Activated T-helper 1 cell treated with Interleukin-2 at 50 U/mL for 16 hours (primary cell): ENCODE measurements around the gene TSR3.

Experiments used
- DNase-seq: peaks from one replicate; pipeline ENCODE4 v3.0.0-alpha.2; 2020; ENCODE audit warnings: low read depth

TSR3 gene

DNA sequence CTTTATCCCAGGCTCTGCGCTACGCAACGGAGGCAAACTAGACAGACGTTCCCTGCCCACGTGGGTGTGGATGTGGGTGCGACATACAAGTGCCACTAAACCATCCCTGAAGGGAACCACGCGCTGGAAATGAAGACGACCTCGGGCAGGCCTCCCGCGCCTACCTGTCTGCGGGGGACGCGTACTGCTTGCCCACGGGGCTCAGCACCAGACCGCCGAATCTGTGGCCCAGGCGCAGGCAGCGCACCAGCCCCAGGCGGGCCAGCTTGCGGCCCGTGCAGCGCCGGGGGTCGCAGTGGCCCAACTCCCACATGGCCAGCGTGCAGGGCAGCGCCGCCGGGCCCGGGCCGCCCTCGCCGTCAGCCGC lies 480 bp downstream of the TSR3 start:
- no peak for DNase-seq

DNA sequence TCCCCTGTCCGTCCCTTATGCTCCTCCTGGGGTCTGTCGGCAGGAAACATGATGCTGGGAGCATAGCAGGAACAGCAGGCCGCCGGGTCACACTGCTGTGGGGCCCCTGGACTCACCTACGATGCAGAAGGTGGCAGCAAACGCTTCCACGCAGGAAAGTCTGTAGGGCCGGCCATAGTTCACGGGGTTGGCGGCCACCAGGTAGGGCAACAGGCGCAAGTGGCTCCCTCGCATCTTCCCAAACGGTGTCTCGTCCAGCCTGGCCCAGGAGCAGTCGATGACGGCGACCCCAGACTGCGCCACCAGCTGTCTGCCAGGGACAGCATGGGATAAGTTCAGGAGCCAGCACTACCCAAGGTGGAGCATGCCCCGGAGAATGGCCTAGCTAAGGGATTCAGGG lies 987 bp downstream of the TSR3 start:
- no peak for DNase-seq

DNA sequence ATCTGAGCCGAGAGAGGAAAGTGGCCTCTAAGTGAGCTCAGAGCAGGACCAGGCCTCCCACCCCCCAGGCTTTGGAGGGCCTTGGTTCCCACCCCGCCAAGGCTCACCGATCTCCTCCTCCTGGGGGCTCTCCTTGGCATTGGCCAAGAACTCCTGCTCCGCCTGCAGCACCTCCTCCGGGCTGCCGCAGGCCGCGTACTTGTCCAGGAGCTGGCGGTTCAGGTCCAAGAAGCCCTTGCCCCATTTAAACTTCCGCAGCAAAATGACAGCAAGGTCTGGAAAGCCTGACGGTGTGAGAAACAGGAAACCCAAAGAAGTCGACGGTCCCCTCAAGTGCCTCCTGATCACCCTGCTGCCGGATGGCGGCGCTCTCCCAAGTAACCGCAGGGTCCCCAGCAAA lies 1.7 kb downstream of the TSR3 start:
- no peak for DNase-seq

DNA sequence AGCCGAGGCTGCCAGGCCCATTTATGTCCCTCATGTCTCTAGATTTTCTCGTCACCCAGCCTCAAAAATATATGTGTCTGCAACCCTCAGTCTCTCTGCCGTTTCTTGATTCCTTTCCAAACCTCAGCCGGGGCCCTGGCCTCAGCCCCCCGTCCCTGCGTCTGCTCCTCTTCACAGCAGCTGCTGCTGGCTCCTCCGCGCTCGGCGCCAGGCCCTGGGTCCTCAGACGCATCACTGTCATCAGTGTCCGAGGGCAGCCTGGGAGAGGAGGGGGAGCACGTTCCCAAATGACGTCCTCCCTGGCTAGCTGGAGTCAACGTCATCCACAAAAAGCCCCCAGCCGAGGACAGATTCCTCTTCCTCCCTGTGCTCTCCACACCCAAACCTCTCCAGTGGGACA lies 2.3 kb downstream of the TSR3 start:
- no peak for DNase-seq

DNA sequence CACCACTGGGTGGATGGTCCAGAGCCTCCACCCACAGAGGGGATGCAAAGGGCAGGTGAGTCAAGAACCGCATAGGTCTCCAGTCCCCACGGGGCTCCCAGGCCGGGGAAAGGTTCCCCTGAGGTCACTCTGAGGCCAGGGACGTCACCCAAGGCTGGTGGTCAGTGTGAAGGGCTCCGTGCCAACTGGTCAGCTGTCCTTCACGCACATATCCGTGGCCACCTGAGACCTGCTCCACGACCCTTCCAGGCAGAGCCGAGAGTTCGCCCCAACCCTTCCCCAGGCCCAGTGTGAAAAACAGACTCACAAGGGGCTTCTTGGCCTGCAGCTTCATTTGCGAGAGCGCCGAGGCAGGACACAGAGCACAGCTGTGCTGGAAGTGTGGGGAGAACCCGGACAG lies 2.8 kb downstream of the TSR3 start:
- no peak for DNase-seq

DNA sequence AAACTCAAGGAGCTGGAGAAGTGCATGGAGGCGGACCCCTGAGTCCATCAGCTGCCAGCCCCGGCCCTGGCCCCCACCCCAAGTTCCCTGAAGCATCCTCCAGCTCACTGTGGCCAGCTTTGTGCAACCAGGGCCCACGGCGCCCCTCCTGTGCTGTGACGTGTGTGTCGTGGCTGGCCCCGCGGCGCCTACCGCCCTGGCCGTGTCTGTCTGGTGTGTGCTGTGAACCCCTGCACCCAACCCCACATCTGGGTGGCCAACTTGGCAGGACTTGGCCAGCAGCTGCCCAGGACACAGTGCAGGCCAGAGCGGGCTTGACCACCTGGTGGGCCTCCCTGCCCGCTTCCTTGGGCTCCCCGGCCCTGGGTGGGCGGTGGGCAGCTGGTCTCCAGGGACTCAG lies 3.2 kb downstream of the TSR3 start:
- DNase-seq: no peak

DNA sequence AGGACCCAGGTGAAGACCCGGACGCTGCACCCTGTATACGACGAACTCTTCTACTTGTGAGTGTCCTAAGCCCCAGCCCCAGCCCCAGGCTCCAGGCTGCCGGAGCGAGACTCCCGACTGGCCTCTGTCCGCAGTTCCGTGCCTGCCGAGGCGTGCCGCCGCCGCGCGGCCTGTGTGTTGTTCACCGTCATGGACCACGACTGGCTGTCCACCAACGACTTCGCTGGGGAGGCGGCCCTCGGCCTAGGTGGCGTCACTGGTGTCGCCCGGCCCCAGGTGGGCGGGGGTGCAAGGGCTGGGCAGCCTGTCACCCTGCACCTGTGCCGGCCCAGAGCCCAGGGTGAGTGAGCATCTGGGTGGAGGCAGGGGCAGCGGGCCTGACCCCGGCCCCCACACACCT lies 3.7 kb downstream of the TSR3 start:
- no peak for DNase-seq

DNA sequence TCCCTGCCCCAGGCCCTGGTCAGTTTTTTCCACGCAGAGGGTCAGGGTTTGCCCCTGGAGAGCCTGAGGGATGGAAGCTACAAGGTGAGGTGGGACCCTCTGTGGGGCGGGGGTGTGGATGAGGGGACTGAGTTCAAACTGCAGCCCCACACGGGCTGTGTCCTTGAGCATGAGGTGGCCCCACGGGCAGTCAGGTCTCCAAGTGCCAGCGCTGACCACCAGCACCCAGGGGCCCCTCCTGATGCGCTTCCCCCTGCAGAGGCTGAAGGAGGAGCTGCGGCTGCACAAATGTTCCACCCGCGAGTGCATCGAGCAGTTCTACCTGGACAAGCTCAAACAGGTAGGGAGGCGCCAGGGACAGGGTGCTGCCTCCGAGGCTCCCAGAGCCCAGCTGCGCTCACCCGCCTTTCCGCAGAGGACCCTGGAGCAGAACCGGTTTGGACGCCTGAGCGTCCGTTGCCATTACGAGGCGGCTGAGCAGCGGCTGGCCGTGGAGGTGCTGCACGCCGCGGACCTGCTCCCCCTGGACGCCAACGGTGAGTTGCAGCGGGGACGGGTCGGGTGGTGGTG lies 4.3 kb downstream of the TSR3 start:
- DNase-seq: no peak

DNA sequence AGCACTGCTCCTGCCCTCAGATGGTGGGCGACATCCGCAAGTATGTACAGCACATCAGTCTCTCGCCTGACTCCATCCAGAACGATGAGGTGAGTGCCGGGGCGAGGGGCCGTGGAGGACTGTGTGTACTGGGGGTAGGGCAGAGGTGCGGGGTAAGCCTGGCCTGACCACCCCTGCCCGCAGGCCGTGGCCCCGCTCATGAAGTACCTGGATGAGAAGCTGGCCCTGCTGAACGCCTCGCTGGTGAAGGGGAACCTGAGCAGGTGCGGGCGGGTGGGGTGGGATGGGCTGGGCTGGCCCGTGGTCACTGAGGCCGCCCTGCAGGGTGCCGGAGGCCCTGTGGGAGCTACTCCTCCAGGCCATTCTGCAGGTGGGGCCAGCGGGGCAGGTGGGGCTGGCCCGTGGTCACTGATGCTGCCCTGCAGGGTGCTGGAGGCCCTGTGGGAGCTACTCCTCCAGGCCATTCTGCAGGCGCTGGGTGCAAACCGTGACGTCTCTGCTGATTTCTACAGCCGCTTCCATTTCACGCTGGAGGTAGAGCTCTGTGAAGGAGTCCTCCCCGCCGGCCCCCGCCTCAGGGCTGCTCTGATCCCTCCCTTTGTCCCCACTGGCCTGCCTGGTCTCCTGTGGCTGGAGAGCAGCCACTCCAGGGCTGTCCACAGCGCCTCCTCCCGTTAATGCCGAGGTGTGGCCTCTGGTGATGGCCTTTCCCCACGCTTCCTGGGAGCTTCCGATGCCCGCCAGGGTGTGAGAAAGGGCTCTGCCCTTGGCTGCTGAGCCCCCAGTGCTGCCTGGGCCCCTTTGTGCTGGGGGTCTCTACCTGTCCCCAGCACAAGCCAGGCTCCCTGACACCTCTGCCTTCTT lies 5.0 kb downstream of the TSR3 start:
- DNase-seq: no peak

DNA sequence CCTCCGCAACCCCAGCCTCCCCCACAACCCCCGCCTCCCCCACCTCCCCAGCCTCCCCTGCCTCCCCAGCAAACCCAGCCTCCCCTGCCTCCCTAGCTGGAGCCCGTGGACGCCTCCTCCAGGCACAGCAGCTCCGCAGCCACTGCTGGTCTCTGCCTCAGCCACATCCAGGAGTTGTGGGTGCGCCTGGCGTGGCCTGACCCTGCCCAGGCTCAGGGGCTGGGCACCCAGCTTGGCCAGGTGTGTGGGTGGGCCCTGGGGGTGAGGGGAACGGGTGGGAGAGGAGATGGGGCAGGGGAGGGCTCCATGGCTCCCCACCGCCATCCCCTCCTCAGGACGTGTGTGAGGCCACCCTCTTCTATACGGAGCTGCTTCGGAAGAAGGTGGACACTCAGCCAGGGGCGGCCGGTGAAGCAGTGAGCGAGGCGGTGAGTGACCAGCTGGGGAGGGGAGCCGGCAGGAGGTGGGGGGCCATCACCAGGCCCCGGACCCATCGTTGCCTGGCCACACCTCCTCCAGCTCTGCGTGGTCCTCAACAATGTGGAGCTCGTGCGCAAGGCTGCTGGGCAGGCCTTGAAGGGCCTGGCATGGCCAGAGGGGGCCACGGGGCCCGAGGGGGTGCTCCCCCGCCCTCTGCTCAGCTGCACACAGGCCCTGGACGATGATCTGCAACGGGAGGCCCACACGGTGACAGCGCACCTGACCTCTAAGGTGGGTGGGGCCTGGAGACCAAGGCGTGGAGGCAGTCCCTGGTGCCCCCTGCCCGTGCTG lies 5.8 kb downstream of the TSR3 start:
- no peak for DNase-seq

DNA sequence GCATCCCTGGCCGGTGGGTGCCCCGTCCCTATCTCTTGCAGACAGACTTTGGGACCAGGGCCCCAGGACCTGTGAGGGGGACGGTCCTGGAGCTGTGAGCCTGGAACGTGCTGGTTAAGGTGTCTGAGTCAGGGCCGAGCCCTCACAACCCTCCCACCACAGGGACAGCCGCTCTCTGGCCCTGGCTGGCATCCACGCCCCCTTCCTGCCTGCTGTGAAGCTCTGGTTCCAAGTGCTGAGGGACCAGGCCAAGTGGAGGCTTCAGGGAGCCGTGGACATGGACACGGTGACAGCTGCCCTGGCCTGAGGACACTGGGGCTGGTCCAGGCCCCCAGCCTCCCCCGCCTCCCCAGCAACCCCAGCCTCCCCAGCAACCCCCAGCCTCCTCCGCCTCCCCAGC lies 6.6 kb downstream of the TSR3 start:
- DNase-seq: no peak

DNA sequence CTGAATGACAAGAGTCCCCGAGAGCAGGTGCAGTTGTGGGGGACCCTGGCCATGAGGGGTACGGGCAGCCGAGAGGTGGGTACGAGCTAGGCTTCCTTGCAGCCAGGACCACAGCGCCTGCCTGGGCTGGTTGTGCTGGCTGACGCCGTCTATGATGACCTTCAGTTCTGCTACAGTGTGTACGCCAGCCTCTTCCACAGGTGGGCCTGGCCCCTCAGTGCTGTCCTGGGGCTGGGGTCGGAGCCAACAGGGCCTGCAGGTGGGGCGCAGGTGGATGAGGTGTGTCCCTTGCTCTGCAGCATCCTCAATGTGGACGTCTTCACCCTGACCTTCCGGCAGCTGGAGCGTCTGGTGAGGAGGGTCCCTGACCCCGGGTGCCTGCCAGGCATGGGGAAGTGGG lies 7.2 kb downstream of the TSR3 start:
- no peak for DNase-seq

DNA sequence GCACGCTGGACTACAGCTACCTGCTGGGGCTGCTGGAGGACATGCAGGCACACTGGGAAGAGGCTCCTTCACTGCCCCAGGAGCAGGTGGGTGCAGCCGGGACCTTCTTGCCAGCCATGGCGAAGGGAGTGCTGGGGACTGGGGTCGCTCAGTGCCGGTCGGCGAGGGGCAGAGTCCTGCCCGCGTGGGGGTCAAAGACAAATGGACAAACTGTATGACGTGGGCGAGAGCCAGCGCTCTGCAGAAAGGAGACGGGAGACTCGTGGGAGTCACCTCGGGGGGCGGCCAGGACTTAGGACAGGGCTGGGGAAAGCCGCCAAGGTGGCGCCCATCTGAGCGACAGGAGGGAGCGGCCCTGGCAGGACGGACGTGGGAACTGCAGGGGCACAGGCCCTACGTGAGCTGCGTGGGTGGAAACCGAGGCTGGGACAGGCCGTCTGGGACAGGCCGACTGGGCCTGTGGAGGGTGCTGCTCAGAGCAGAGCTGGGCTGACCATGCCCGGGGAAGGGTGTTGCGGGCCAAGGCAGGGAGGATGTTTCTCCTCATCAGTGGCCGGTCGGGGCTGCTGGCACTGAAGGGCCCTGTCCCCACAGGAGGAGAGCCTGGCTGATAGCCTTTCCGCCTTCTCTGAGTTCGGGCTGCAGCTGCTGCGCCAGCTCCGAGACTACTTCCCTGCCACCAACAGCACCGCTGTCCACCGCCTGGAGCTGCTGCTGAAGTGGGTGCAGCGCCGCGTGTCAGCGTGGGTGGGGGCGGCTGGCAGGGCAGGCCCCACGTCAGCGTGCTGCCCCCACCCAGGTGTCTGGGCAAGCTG lies 8.0 kb downstream of the TSR3 start:
- no peak for DNase-seq

DNA sequence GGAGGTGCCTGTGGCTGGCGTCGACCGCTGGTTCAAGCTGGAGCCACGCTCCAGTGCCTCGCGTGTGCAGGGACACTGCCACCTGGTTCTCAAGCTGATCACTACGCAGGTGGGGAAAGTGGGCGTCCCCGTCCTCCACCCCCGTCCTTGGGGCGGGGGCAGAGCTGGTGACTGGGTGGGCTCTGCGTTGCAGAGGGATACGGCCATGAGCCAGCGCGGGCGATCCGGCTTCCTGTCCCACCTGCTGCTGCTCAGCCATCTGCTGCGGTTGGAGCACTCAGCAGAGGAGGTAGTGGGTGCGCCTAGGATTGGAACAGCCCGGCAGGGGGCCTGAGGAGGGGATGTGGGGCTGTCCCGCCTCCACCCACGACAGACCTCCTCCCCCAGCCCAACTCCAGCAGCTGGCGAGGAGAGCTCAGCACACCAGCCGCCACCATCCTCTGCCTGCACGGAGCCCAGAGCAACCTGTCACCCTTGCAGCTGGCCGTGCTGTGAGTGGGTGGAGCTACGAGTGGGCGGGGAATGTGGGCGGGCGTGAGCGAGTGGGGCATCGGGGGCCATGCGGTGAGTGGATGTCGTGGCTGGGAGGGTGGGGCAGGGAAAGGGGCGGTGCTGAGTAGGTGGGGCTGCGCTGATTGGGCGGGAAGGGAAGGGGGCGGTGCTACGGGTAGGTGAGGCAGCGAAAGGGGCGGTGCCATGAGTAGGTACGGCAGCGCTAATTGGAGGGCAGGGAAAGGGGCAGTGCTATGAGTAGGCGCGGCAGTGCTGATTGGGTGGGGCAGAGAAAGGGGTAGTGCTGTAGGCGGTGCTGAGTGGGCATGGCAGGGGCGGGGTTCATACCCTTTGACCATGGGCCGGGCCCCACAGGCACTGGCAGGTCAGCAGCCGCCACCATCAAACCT lies 8.9 kb downstream of the TSR3 start:
- peak; percentile 89 for DNase-seq

DNA sequence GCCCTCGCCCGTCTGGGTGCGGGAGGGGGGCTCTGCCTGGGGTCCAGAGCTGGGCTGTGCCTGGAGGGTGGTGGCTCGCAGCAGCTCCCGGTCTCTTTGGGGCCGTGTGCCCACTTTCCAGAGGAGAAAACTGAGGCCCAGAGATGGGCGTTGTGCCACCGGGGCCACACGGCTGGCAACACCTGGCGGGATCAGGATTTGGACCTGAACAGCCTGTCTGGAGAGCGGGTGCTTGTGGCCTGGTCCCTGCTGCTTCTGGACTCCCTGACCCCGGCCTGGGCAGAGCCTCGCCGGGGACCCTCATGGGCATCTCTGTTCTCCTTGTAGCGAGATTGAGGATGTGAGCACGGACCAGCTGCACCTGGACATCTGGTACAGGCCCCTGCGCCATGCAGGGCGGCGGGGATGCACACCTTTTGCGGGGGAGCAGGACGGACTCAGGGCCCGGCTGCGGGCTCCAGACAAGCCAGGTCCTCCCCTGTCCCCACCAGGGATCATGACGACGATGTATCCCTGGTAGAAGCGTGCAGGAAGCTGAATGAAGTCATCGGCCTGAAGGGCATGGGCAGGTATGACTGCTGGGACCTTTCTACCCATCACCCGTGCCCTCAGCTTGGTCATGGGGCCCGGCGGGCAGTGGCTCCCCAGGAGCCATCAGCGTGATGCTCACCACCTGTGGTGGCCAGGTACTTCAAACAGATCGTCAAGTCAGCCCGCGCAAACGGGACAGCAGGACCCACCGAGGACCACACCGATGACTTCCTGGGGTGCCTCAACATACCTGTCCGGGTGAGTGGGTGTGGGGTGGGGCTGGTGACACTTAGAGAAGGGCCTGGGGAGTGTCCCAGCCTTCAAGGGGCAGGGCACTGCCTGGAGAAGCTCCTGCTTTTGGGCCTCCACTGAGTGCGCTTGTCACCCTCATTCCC lies 9.9 kb downstream of the TSR3 start:
- DNase-seq: no peak

DNA sequence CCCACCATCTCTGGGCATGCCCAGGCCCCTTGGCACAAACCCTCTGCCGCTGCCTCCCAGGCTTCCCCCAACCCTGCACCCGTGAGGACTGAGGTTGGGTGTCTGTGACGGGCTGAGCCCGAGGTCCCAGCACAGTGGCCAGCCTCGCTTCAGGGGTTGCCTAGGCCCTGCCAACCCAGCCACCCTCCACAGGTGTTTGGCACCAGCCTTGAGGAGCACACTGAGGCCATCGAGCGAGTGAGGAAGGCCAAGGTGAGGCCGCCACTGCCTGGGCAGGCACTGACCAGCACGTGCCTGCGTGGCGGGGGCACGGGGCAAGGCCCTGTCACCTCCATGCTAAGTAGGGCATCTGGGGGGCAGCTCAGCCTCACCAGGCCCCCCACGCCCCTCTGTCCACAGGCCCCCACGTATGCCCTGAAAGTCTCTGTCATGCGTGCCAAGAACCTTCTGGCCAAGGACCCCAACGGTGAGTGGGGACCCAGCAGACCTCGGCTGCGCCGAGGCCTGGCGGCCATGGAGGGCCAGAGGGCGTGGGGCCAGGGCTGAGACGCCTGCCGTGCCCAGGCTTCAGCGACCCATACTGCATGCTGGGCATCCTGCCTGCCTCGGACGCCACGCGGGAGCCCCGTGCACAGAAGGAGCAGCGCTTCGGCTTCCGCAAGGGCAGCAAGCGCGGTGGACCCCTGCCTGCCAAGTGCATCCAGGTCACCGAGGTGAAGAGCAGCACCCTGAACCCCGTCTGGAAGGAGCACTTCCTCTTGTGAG lies 10.8 kb downstream of the TSR3 start:
- no peak for DNase-seq

DNA sequence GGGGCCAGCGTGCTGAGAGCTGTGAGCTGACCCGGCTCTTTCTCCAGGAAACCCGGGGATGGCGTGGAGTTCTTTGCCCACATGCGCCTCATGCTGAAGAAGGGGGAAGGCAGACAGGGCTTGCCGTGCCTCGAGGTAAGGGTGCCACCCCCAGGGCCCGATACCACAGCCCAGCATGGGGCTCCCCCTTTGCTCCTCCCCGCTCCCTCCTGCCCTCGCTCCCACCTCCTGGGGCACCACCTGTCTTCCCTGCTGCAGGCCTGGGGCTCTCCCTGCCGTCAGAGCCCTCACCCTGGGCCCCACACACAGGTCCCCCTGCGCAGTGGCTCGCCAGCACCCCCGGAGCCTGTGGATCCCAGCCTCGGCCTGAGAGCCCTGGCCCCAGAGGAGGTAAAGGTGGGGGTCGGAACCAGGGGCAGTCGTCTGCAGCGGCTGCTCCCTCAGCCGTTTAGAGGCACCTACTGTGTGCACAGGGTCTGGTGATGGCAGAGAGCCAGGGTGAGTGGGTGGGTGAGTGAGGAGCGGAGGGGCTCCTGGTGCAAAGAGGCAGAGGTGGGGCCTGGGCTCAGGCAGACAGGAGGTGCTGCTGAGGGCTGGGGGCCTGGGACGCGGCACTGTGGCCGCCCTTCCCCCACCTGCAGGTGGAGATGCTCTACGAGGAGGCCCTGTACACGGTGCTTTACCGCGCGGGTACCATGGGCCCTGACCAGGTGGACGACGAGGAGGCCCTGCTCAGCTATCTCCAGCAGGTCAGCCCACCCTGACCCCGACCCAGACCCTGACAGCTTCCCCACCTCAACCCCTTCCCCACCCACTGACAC lies 12.6 kb downstream of the TSR3 start:
- no peak for DNase-seq

DNA sequence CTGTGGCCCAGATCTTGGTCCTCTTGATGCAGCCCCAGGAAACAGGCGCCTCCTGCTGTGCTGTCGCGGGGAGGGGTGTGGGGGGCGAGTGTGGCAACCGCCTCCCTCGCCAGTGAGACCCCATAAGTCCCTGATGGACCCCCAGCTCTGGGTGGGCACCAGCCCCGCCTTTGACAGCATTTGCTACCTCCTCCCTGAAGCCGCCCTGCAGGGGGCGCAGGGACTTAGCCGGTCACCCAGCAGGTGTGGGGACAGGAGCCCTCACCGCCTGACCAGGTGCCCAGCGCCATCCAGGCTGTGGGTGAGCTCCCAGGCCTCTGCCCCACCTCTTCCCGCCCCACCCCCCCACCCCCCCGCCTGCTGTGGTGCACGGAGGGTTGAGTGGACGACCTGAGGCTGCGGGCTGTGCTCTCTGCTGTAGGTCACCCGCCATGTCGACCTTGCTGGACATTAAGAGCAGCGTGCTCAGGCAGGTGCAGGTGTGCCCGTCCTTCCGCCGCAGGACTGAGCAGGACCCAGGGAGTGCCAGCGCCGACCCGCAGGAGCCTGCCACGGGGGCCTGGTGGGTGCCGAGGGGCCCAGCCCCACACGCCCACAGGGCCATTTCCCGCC lies 13.5 kb downstream of the TSR3 start:
- DNase-seq: no peak
